A549 treated with AZD9567 at 1 μM for 4 hours (cell line): ENCODE results near the gene ADRA2B. TPM values are rescaled to one million over a fixed set of nuclear protein-coding genes. Genes with fewer than 3 reads are reported as not detected.

Source experiments
- total RNA-seq: library from RNA; stranded (reverse); fragments of 200-300 nt; extraction: Qiagen RNA extraction; gene quantifications from 5 replicates; pipeline ENCODE4 v1.2.3, GENCODE V29; 2022; ENCODE audit not compliant: insufficient read depth

Gene ADRA2B
- total RNA-seq: 0.06 to 0.11 TPM (median 0.07 TPM) in 4 of 5 replicates, not detected in the other

GRCh38 chr2:96116424-96116878 is at the start of gene ADRA2B:
Gene ADRA2B (minus strand): TSS chr2:96116571. CDS start chr2:96116149, 422 bp downstream.

DNA sequence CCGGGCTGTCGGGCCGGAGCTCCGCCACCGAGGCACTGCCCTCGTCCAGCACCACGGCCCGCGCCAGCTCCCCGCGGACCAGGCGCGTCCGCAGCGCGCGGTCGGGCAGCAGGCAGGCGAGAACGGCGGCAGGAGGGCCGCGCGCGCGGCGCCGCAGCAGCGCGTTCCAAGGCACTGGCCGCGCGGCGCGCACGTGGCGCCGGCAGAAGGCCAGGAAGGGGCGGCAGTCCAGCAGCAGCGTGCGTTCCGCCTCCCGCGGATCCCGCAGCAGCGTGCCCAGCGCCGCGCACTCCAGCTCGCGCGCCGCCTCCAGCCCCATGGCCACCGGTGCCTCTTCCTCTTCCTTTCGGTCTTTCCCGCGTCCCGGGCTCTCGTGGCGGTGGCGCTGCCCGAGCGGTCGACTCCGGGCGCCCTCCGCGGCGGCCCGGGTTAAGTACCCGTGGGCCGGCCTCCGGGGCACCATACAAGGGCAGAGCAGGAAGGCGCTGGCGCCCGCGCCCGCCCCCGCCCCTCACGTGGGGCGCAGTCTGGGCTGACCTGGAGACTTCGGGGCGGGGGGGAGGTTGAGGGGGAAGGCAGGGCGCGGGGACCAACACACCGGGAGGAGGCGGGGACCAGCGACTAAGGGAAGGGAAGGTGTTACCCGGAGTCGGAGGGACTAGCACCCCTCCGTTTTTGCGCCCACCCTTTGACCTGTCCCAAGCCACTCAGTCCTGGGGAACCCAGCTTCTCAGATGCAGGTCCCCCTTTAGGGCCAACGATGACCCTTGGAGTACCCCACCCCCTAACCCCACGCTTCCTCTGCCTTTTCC is 28.9 kb upstream of the ADRA2B start, which contains the start of gene DUSP2:
Gene DUSP2 (minus strand): TSS at position 405 of the 812 bp plus-strand sequence. CDS start 86 bp downstream, at position 319.

DNA sequence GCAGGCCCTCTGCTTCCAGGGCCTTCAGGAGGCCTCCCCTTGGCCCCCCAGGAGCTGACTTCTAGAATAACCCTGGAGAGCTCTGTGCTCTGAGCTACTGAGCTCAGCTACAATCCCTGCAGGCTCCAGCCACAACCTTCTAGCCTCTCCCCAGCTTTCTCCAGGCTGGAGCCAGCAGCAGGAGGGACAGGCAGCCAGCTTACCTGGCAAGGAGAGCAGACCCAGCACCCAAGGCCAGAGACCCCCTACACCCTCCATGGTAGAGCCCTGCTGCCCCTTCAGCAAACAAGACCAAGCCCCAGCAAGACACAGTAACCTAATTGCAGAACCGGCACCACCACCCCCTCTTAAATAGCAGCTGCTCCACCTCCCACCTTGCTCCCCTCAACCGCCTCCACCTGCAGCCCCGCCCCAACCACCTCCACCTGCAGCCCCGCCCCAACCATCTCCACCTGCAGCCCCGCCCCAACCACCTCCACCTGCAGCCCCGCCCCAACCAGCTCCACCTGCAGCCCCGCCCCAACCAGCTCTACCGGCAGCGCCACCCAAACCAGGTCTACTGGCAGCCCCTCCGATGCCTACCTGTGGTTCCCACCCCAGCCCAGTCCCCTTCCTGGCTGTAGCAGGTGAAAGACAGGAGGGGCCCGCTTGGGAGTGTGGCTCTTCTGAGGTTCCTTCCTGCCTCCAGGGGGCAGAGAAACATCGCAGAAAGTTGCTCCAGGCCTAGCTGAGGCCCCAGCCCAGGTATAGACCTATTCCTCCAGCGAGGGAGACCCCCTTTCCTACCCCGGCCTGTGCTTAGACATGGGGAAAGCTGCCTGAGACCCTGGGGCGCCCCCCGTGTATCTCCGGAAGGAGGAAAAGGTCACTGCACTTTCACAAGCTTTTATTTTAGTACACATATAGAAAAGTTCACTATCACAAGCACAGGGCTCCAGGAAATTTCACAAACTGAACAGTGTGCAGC is 22.1 kb upstream of the ADRA2B start, which contains the start of gene ASTL:
Gene ASTL (minus strand): TSS at position 324 of the 967 bp plus-strand sequence. CDS start 66 bp downstream, at position 258.

Other genes with a start within 250 kb of the ADRA2B start
- 2.5 to 11.8 TPM (median 4.6 TPM) in 5 replicates for gene ANKRD36C, start 124.7 kb downstream of the ADRA2B start, total RNA-seq
- not detected in 5 replicates for gene GPAT2, start 81.7 kb downstream of the ADRA2B start, total RNA-seq
- not detected in 5 replicates for gene ASTL, start 21.9 kb upstream of the ADRA2B start, total RNA-seq
- gene DUSP2, start 28.9 kb upstream of the ADRA2B start, total RNA-seq: 0.28 to 0.61 TPM (median 0.38 TPM) in 4 of 5 replicates, not detected in the other
- gene STARD7, start 92.3 kb upstream of the ADRA2B start, total RNA-seq: 92.8 to 113 TPM (median 96.8 TPM) in 5 replicates
- gene TMEM127, start 149.4 kb upstream of the ADRA2B start, total RNA-seq: 42.8 to 45.2 TPM (median 43.3 TPM) in 5 replicates
- gene CIAO1, start 149.7 kb upstream of the ADRA2B start, total RNA-seq: 71.9 to 91.3 TPM (median 85.8 TPM) in 5 replicates
- gene SNRNP200, start 189.0 kb upstream of the ADRA2B start, total RNA-seq: 109 to 143 TPM (median 116 TPM) in 5 replicates
- gene ITPRIPL1, start 208.7 kb upstream of the ADRA2B start, total RNA-seq: not detected in 5 replicates
- 42.4 to 63.4 TPM (median 46.7 TPM) in 5 replicates for gene NCAPH, start 219.2 kb upstream of the ADRA2B start, total RNA-seq